Trophoblast cell (in vitro differentiated cells and primary cell): Measurements from ENCODE around the gene UBE2E2.

ENCODE experiments used
- DNase-seq, 2 donors: peaks; one replicate each; pipeline ENCODE4 v3.0.0-alpha.2; 2016
- H2AFZ ChIP-seq: 2 replicates; pipeline ENCODE4 v1.6.1; 2013; ENCODE audit warnings: low read length, moderate library complexity, mild to moderate bottlenecking; ENCODE audit not compliant: insufficient read depth, poor library complexity
- H2AK5ac ChIP-seq: 2 replicates; pipeline ENCODE4 v1.6.1; 2013; ENCODE audit warnings: mild to moderate bottlenecking, low read length
- H2BK120ac ChIP-seq: 2 replicates; pipeline ENCODE4 v1.6.1; 2013; ENCODE audit warnings: low read length, mild to moderate bottlenecking, moderate library complexity; ENCODE audit not compliant: insufficient read depth, poor library complexity
- H2BK12ac ChIP-seq: 2 replicates; pipeline ENCODE4 v1.6.1; 2013; ENCODE audit warnings: mild to moderate bottlenecking, low read length, moderate library complexity
- H2BK5ac ChIP-seq: 2 replicates; pipeline ENCODE4 v1.6.1; 2013; ENCODE audit warnings: low read length, low read depth, moderate library complexity, mild to moderate bottlenecking; ENCODE audit not compliant: poor library complexity
- H3K14ac ChIP-seq: 2 replicates; pipeline ENCODE4 v1.6.1; 2013; ENCODE audit warnings: mild to moderate bottlenecking, low read length
- H3K18ac ChIP-seq: 2 replicates; pipeline ENCODE4 v1.6.1; 2013; ENCODE audit warnings: mild to moderate bottlenecking, low read length
- H3K23ac ChIP-seq: 2 replicates; pipeline ENCODE4 v1.6.1; 2013; ENCODE audit warnings: low read length
- H3K27ac ChIP-seq: 2 replicates; pipeline ENCODE4 v1.5.1; 2013; ENCODE audit warnings: low read depth, mild to moderate bottlenecking, inconsistent platforms, low read length, moderate library complexity
- H3K27me3 ChIP-seq: 2 replicates; pipeline ENCODE4 v1.6.1; 2013; ENCODE audit warnings: inconsistent platforms, mild to moderate bottlenecking, low read length, moderate library complexity; ENCODE audit not compliant: insufficient read depth
- H3K36me3 ChIP-seq, 2 experiments: 1 replicate in 1 of 2; 2 replicates in 1 of 2; pipeline ENCODE4 v1.6.1; 2013; ENCODE audit warnings: low read length in 2 of 2, mild to moderate bottlenecking in 2 of 2, moderate library complexity in 1 of 2; ENCODE audit not compliant: insufficient read depth in 2 of 2, control insufficient read depth in 1 of 2
- H3K4ac ChIP-seq: 2 replicates; pipeline ENCODE4 v1.6.1; 2013; ENCODE audit warnings: low read depth, mild to moderate bottlenecking, low read length, moderate library complexity
- H3K4me1 ChIP-seq, 2 experiments: 1 replicate in 1 of 2; 2 replicates in 1 of 2; pipeline ENCODE4 v1.6.1; 2013; ENCODE audit warnings: low read length in 2 of 2, mild to moderate bottlenecking in 2 of 2, moderate library complexity in 1 of 2; ENCODE audit not compliant: insufficient read depth in 2 of 2, control insufficient read depth in 1 of 2
- H3K4me2 ChIP-seq: 2 replicates; pipeline ENCODE4 v1.6.1; 2013; ENCODE audit warnings: inconsistent platforms, mild to moderate bottlenecking, low read length, moderate library complexity
- H3K4me3 ChIP-seq: 2 replicates; pipeline ENCODE4 v1.5.1; 2013; ENCODE audit warnings: mild to moderate bottlenecking, low read depth, low read length, inconsistent platforms
- H3K79me1 ChIP-seq: one replicate; pipeline ENCODE4 v1.6.1; 2013; ENCODE audit warnings: low read length
- H3K79me2 ChIP-seq: 2 replicates; pipeline ENCODE4 v1.6.1; 2013; ENCODE audit warnings: low read length, mild to moderate bottlenecking; ENCODE audit not compliant: control insufficient read depth, insufficient read depth, poor library complexity
- H3K9ac ChIP-seq: 2 replicates; pipeline ENCODE4 v1.6.1; 2013; ENCODE audit warnings: mild to moderate bottlenecking, low read length
- H3K9me3 ChIP-seq: 2 replicates; pipeline ENCODE4 v1.6.1; 2013; ENCODE audit warnings: low read depth, mild to moderate bottlenecking, control low read depth, inconsistent platforms, low read length; ENCODE audit not compliant: insufficient read depth
- H4K12ac ChIP-seq: 2 replicates; pipeline ENCODE4 v1.6.1; 2013; ENCODE audit warnings: low read depth, mild to moderate bottlenecking, low read length, moderate library complexity
- H4K8ac ChIP-seq: 2 replicates; pipeline ENCODE4 v1.6.1; 2013; ENCODE audit warnings: low read depth, mild to moderate bottlenecking, low read length, moderate library complexity
- H4K91ac ChIP-seq: one replicate; pipeline ENCODE4 v1.6.1; 2013; ENCODE audit warnings: low read depth, mild to moderate bottlenecking, low read length, moderate library complexity
- WGBS: extraction: QIAGEN DNeasy Blood & Tissue Kit; methylation state at CpG from one replicate; pipeline ENCODE4 v1.1.7; 2013; ENCODE audit warnings: missing lambda C conversion rate; ENCODE audit not compliant: insufficient read length, insufficient coverage; ENCODE audit errors: extremely low coverage; 5-methylcytosine and 5-hydroxymethylcytosine counted together

Gene UBE2E2

DNA sequence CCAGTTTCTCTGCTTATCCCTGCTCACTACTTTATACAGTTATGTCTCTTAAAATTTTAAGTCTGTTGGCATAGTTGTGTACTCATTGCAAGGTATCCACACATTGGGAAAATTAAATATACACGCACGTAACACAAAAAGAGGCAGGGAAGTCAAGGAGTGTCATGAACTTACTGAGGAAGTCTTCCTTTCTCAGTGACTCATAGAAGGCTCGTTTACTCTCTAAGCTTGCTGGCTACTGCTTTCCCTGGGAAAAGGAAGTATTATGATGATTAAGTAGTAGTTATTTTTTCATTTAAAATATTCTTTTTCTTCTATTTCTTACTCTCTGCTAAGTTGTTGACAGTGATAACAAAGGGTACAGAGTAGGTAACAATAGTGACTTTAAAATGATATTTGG, 287.3 kb downstream of the UBE2E2 start:
- no peak overlapping the region for H4K12ac ChIP-seq
- H3K36me3 ChIP-seq: no peaks in the 10 kb centered on the region
- H4K91ac ChIP-seq: no peak overlapping the region
- H2AFZ ChIP-seq: no peak overlapping the region
- H3K27me3 ChIP-seq: no peaks in the 10 kb centered on the region
- H3K14ac ChIP-seq: no peak overlapping the region
- H3K23ac ChIP-seq: no peak overlapping the region
- H2BK5ac ChIP-seq: no peak overlapping the region
- no peak overlapping the region for H2BK12ac ChIP-seq
- peaks cover 0 to 2% of the 10 kb centered on the region in 2 experiments for H3K4me1 ChIP-seq
- no peak overlapping the region for H2AK5ac ChIP-seq
- H3K9ac ChIP-seq: no peak overlapping the region
- H3K4ac ChIP-seq: no peak overlapping the region
- no peak overlapping the region for H3K27ac ChIP-seq
- H3K4me3 ChIP-seq: no peak overlapping the region
- WGBS: no CpG with 5 or more reads among the region's 3 CpGs
- no peak overlapping the region for H3K4me2 ChIP-seq
- H2BK120ac ChIP-seq: no peak overlapping the region
- peaks cover 3% of the 10 kb centered on the region for H3K9me3 ChIP-seq
- DNase-seq: no peak
- H4K8ac ChIP-seq: no peak overlapping the region
- H3K18ac ChIP-seq: no peak overlapping the region
- no peaks in the 10 kb centered on the region for H3K79me2 ChIP-seq
- no peaks in the 10 kb centered on the region for H3K79me1 ChIP-seq

DNA sequence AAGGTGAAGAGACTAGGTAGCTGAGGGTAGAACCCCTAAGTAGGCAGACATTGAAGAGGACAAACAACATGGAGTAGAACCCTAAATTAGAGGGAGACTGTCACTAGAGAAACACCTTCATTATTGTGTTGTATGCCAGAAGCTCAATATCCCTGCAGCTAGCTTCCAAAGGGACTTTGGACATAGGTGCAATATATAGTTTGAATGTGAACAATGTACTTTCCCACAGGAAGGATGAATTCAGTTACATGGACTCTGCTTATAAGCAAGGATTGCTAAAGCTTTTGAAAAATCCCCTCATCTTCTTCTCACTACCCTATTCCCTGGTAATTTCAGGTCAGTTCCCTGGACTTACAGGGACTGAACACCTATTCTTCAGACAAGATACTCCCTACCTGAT, 288.9 kb downstream of the UBE2E2 start:
- no peak overlapping the region for H2BK120ac ChIP-seq
- H3K23ac ChIP-seq: no peak overlapping the region
- no peaks in the 10 kb centered on the region for H3K9me3 ChIP-seq
- H3K9ac ChIP-seq: no peak overlapping the region
- no peaks in the 10 kb centered on the region for H3K27me3 ChIP-seq
- H3K79me2 ChIP-seq: no peaks in the 10 kb centered on the region
- DNase-seq: no peak
- no peak overlapping the region for H3K14ac ChIP-seq
- H2AFZ ChIP-seq: no peak overlapping the region
- no peak overlapping the region for H4K8ac ChIP-seq
- no peak overlapping the region for H3K4ac ChIP-seq
- H2BK12ac ChIP-seq: no peak overlapping the region
- H3K4me1 ChIP-seq: peaks cover 0 to 2% of the 10 kb centered on the region in 2 experiments
- no peak overlapping the region for H2BK5ac ChIP-seq
- H4K91ac ChIP-seq: no peak overlapping the region
- H3K4me3 ChIP-seq: no peak overlapping the region
- H3K4me2 ChIP-seq: no peak overlapping the region
- no peaks in the 10 kb centered on the region for H3K36me3 ChIP-seq
- no peak overlapping the region for H4K12ac ChIP-seq
- H2AK5ac ChIP-seq: no peak overlapping the region
- H3K27ac ChIP-seq: no peak overlapping the region
- no peaks in the 10 kb centered on the region for H3K79me1 ChIP-seq
- H3K18ac ChIP-seq: no peak overlapping the region

DNA sequence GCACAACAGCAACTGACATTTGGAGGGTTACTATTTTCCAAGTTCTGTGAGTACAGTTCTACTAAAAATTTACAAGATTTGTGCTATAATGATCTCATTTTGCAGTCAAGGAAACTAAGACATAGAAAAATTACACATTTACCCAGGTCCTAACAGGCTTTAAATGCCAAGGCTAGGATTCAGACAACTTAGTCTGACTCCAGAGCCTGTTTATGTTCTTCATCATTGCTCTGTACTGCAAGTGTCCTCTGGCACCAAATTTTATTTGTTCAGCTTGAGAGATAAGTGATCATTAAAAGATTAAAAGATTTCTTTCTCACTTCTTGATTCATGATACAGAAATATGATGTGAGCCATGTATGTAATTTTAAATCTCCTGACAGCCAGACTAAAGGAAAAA, 290.8 kb downstream of the UBE2E2 start:
- Histone ChIP-seq H3K4me2 (no peak overlapping the region), H3K79me1 (no peaks in the 10 kb centered on the region), H2BK120ac (no peak overlapping the region), H4K8ac (no peak overlapping the region), H3K79me2 (no peaks in the 10 kb centered on the region), H3K27me3 (no peaks in the 10 kb centered on the region), H3K14ac (no peak overlapping the region), H3K27ac (no peak overlapping the region), H3K9ac (no peak overlapping the region), H2AFZ (no peak overlapping the region), H4K12ac (no peak overlapping the region), H3K4me3 (no peak overlapping the region), H2BK12ac (no peak overlapping the region), H2BK5ac (no peak overlapping the region), H3K18ac (no peak overlapping the region), H3K9me3 (no peaks in the 10 kb centered on the region), H3K4me1 (peaks cover 0 to 2% of the 10 kb centered on the region in 2 experiments), H3K4ac (no peak overlapping the region), H4K91ac (no peak overlapping the region), H3K23ac (no peak overlapping the region), H3K36me3 (no peaks in the 10 kb centered on the region), H2AK5ac (no peak overlapping the region)
- DNase-seq: no peak

DNA sequence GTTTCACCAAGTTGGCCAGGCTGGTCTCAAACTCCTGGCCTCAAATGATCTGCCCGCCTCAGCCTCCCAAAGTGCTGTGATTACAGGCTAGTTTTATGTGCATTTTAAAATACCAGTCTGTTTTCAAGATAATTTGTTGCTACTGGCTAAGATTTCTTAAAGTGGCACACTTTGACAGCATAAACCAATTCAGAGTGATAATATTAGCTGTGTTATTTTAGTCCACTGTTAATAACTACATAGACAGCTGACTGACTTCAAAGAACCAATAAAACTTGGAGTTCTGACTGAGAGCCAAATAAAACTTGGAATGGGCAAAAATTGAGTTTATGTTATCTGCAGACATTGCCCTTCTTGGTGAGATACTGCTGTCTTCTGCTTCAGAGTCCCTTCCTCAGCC, 291.8 kb downstream of the UBE2E2 start:
- Histone ChIP-seq H2AFZ (no peak overlapping the region), H3K4me1 (no peaks in the 10 kb centered on the region), H3K79me2 (no peaks in the 10 kb centered on the region), H2BK120ac (no peak overlapping the region), H3K9ac (no peak overlapping the region), H2BK12ac (no peak overlapping the region), H3K27ac (no peak overlapping the region), H3K23ac (no peak overlapping the region), H3K79me1 (no peaks in the 10 kb centered on the region), H3K36me3 (no peaks in the 10 kb centered on the region), H3K4ac (no peak overlapping the region), H3K27me3 (no peaks in the 10 kb centered on the region), H4K91ac (no peak overlapping the region), H3K4me3 (no peak overlapping the region), H2AK5ac (no peak overlapping the region), H4K12ac (no peak overlapping the region), H3K4me2 (no peak overlapping the region), H4K8ac (no peak overlapping the region), H3K9me3 (no peaks in the 10 kb centered on the region), H3K18ac (no peak overlapping the region), H2BK5ac (no peak overlapping the region), H3K14ac (no peak overlapping the region)
- DNase-seq: no peak
- WGBS: no CpG with 5 or more reads among the region's 1 CpG

DNA sequence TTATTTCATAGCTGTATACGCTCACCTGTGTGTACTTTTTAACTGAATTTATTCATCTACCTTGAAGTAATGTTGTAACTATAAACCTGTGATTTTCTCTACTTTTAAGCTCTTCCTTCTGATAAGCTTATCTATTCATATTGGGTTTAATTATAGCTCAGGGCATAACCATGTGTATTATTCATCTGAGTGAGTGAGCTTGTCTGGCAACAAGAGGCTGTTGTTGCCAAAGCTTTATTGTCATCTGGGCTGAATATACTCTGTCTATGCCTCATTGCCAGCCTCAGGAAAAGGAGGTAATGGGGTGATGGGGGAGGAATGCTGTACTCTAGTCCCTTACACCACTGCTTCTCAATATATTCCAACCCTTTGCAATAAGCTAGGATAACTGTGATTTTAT, 292.4 kb downstream of the UBE2E2 start:
- Histone ChIP-seq H3K23ac (no peak overlapping the region), H3K14ac (no peak overlapping the region), H3K4ac (no peak overlapping the region), H3K79me2 (no peaks in the 10 kb centered on the region), H3K18ac (no peak overlapping the region), H2AFZ (no peak overlapping the region), H3K4me2 (no peak overlapping the region), H3K27me3 (no peaks in the 10 kb centered on the region), H2BK120ac (no peak overlapping the region), H4K8ac (no peak overlapping the region), H2BK5ac (no peak overlapping the region), H3K36me3 (no peaks in the 10 kb centered on the region), H2BK12ac (no peak overlapping the region), H3K27ac (no peak overlapping the region), H3K9me3 (no peaks in the 10 kb centered on the region), H4K12ac (no peak overlapping the region), H3K4me1 (no peaks in the 10 kb centered on the region), H2AK5ac (no peak overlapping the region), H3K4me3 (no peak overlapping the region), H3K9ac (no peak overlapping the region), H3K79me1 (no peaks in the 10 kb centered on the region), H4K91ac (no peak overlapping the region)
- no peak for DNase-seq
- no CpG with 5 or more reads among the region's 1 CpG for WGBS
